Measurements from ENCODE around the gene GNAT3.

Gene GNAT3

GRCh38 chr7:80415114-80415513 is 96.8 kb downstream of the GNAT3 start:
- no peak for DNase-seq

- DNase-seq, result no peak
Observed at GRCh38 chr7:80414331-80414730, 97.5 kb downstream of the GNAT3 start.

DNA sequence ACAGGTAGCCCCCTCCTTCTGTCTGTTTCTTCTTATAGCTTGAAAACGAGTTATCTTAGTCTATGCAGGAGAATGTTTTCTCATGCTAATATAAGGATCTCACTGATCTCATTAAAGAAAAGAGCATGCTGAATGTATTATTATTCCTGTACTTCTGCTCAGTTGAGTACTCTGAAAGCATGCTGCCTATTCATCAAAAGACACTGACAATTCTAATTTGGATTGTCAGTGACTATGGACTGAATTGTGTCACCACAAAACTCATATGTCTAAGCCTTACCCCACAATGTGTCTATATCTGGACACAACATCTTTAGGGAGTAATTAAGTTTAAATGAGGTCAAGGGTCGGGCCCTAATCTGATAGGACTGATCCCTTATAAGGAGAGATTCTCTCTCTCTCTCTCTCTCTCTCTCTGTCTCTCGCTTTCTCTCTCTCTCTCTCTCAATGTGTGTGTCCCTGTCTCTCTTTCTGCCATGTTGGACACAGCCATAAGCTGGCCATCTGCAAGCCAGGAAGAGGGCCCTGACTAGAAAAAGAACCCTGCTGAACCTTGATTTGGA is 98.4 kb downstream of the GNAT3 start:
- no peak for DNase-seq

DNA sequence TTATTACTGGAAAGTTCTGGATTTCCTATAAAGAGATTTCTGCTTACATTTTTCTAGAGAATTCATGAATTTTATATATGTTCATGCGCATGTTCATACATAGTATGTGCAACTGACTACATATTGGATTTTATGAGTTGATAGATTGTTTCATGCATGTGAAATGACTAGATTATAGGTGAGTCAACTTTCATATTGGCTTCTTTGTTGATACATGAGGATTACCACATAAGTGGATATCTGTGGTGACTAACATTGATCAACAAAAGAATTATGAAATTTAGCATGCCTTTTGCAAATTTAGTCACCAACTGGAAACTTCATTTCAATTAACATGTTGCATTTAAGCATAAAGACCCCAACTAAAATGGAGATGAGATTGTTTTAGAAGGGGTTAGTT is 99.0 kb downstream of the GNAT3 start:
- no peak for DNase-seq

- no peak for DNase-seq
Observed at GRCh38 chr7:80411621-80412020, 100.2 kb downstream of the GNAT3 start.

DNA sequence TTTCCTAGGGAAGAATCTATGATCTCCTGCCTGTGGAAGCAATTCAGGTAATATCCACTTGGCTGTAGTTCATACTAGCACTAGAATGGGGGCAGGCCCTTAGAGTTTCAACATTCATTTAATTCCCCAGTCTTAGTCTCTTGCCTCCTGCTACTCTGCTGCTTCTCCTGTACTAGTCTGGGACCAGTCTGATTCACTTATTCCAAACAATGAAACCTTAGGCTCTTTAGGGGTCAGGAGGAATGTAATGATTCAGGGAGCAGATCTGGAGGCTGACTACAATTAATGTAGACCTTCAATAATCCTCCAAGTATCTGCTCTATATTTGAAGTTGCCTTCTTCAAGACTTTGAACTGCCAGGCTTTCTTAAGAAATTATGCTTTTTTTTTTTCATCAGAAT is 101.8 kb downstream of the GNAT3 start:
- DNase-seq, result no peak
